OCI-LY1 (cell line): ENCODE measurements around the gene SHKBP1.

Experiments used
- H2AFZ ChIP-seq: fragments of 200-600 bp; sonication (generic), shearing (Covaris generic); 2 replicates; pipeline ENCODE4 v1.6.0; 2014; ENCODE audit warnings: antibody characterized with exemption, mild to moderate bottlenecking, low read length
- H3F3A ChIP-seq: fragments of 200-600 bp; sonication (generic), shearing (Covaris generic); 2 replicates; pipeline ENCODE4 v1.6.0; 2014; ENCODE audit warnings: mild to moderate bottlenecking, antibody characterized with exemption, low read length, moderate library complexity; ENCODE audit not compliant: insufficient read depth
- H3K27ac ChIP-seq: fragments of 200-600 bp; sonication (generic); 2 replicates; pipeline ENCODE4 v1.5.1; 2014; ENCODE audit warnings: low read length, mixed run types, mild to moderate bottlenecking, low read depth; ENCODE audit not compliant: poor library complexity, severe bottlenecking
- H3K27me3 ChIP-seq: fragments of 200-600 bp; sonication (generic); 2 replicates; pipeline ENCODE4 v1.6.0; 2014; ENCODE audit warnings: antibody characterized with exemption, mild to moderate bottlenecking, low read length, moderate library complexity; ENCODE audit not compliant: insufficient read depth
- H3K36me3 ChIP-seq: fragments of 200-600 bp; sonication (generic); 2 replicates; pipeline ENCODE4 v1.6.1; 2014; ENCODE audit warnings: mild to moderate bottlenecking, antibody characterized with exemption, low read length, moderate library complexity, mixed read lengths; ENCODE audit not compliant: insufficient read depth
- H3K4me1 ChIP-seq: fragments of 200-600 bp; sonication (generic); 2 replicates; pipeline ENCODE4 v1.5.1; 2014; ENCODE audit warnings: mild to moderate bottlenecking, low read length, moderate library complexity; ENCODE audit not compliant: insufficient read depth, severe bottlenecking
- H3K4me2 ChIP-seq: fragments of 200-600 bp; sonication (generic), shearing (Covaris generic); 2 replicates; pipeline ENCODE4 v1.6.1; 2014; ENCODE audit warnings: low read length
- H3K4me3 ChIP-seq: fragments of 200-600 bp; sonication (generic); 2 replicates; pipeline ENCODE4 v1.5.1; 2014; ENCODE audit warnings: low read length, low read depth, mild to moderate bottlenecking, mixed read lengths; ENCODE audit not compliant: poor library complexity, severe bottlenecking
- H3K79me2 ChIP-seq: fragments of 200-600 bp; shearing (Covaris generic); 2 replicates; pipeline ENCODE4 v1.6.1; 2016; ENCODE audit warnings: mixed run types, low read length, mixed read lengths; ENCODE audit not compliant: insufficient read depth
- H3K9ac ChIP-seq: fragments of 200-600 bp; sonication (generic), shearing (Covaris generic); 2 replicates; pipeline ENCODE4 v1.6.1; 2014; ENCODE audit warnings: mild to moderate bottlenecking, low read length, mixed read lengths
- H3K9me2 ChIP-seq: fragments of 200-600 bp; sonication (generic), shearing (Covaris generic); 2 replicates; pipeline ENCODE4 v1.6.1; 2014; ENCODE audit warnings: low read depth, mild to moderate bottlenecking, low read length, mixed read lengths
- H3K9me3 ChIP-seq: fragments of 200-600 bp; shearing (Covaris generic); 2 replicates; pipeline ENCODE4 v1.6.1; 2014; ENCODE audit warnings: low read length, mixed read lengths
- H4K20me1 ChIP-seq: fragments of 200-600 bp; sonication (generic), shearing (Covaris generic); 2 replicates; pipeline ENCODE4 v1.6.0; 2016; ENCODE audit warnings: mild to moderate bottlenecking, low read length; ENCODE audit not compliant: insufficient read depth
- CTCF ChIP-seq: fragments of 200-600 bp; sonication (generic), shearing (Covaris generic); IDR thresholded peaks from 2 replicates; pipeline ENCODE4 v1.5.1; 2017; ENCODE audit warnings: mild to moderate bottlenecking, antibody characterized with exemption, low read length, moderate library complexity, mixed read lengths
- EZH2 ChIP-seq: fragments of 200-600 bp; sonication (generic), shearing (Covaris generic); IDR thresholded peaks from 2 replicates; pipeline ENCODE4 v1.8.0; 2017; ENCODE audit warnings: borderline replicate concordance, mixed run types, mild to moderate bottlenecking, antibody characterized with exemption, low read length, moderate library complexity, mixed read lengths

The SHKBP1 gene

GRCh38 chr19:40616178-40616577, 39.5 kb downstream of the SHKBP1 start:
- no peaks in the 10 kb centered on the region for H3K9me2 ChIP-seq
- no peaks in the 10 kb centered on the region for H3K27me3 ChIP-seq
- TF ChIP-seq CTCF, result no peak
- no peak for TF ChIP-seq EZH2
- no peaks in the 10 kb centered on the region for H3K9me3 ChIP-seq
- no peaks in the 10 kb centered on the region for H4K20me1 ChIP-seq
- H2AFZ ChIP-seq, result no peak overlapping the region
- H3K4me2 ChIP-seq, result no peak overlapping the region
- no peak overlapping the region for H3K9ac ChIP-seq
- H3K4me1 ChIP-seq, result peaks cover 22% of the 10 kb centered on the region
- H3K79me2 ChIP-seq, result no peaks in the 10 kb centered on the region
- no peak overlapping the region for H3K27ac ChIP-seq
- H3K4me3 ChIP-seq, result no peak overlapping the region
- H3K36me3 ChIP-seq, result peaks cover 44% of the 10 kb centered on the region
- no peaks in the 10 kb centered on the region for H3F3A ChIP-seq

GRCh38 chr19:40616941-40617340, 40.3 kb downstream of the SHKBP1 start:
- no peaks in the 10 kb centered on the region for H4K20me1 ChIP-seq
- no peak overlapping the region for H2AFZ ChIP-seq
- H3K9me2 ChIP-seq, result no peaks in the 10 kb centered on the region
- H3K9ac ChIP-seq, result no peak overlapping the region
- H3K79me2 ChIP-seq, result no peaks in the 10 kb centered on the region
- TF ChIP-seq CTCF, result no peak
- TF ChIP-seq EZH2, result no peak
- no peaks in the 10 kb centered on the region for H3F3A ChIP-seq
- H3K9me3 ChIP-seq, result no peaks in the 10 kb centered on the region
- H3K36me3 ChIP-seq, result peaks cover 52% of the 10 kb centered on the region
- peaks cover 14% of the 10 kb centered on the region for H3K4me1 ChIP-seq
- no peak overlapping the region for H3K27ac ChIP-seq
- no peaks in the 10 kb centered on the region for H3K27me3 ChIP-seq
- no peak overlapping the region for H3K4me3 ChIP-seq
- no peak overlapping the region for H3K4me2 ChIP-seq

- H3K9me3 ChIP-seq, result no peaks in the 10 kb centered on the region
- H3K27ac ChIP-seq, result no peak overlapping the region
- H3K9ac ChIP-seq, result no peak overlapping the region
- no peaks in the 10 kb centered on the region for H3K9me2 ChIP-seq
- TF ChIP-seq EZH2 (no peak), CTCF (no peak)
- no peak overlapping the region for H3K4me2 ChIP-seq
- no peaks in the 10 kb centered on the region for H3F3A ChIP-seq
- no peaks in the 10 kb centered on the region for H3K79me2 ChIP-seq
- H3K4me3 ChIP-seq, result no peak overlapping the region
- H3K36me3 ChIP-seq, result peaks cover 59% of the 10 kb centered on the region
- no peaks in the 10 kb centered on the region for H3K27me3 ChIP-seq
- H3K4me1 ChIP-seq, result peaks cover 13% of the 10 kb centered on the region
- H2AFZ ChIP-seq, result no peak overlapping the region
- H4K20me1 ChIP-seq, result no peaks in the 10 kb centered on the region
These were observed 41.3 kb downstream of the SHKBP1 start for GRCh38 chr19:40617961-40618360.
